Lower lobe of right lung (tissue), 2 donors: ENCODE data around the gene JPH3. TPM values are rescaled to one million over a fixed set of nuclear protein-coding genes. Genes with fewer than 3 reads are reported as not detected.

ENCODE experiments used
- ATAC-seq, 2 donors: fragments of 200-7000 bp; cut with Tn5 transposase; one replicate each; pipeline ENCODE4 v1.9.1; 2020 to 2022; ENCODE audit warnings: mild to moderate bottlenecking in 2 of 2, moderate library complexity in 2 of 2
- DNase-seq: peaks from one replicate; pipeline ENCODE4 v3.0.0-alpha.2; 2020
- H3K27ac ChIP-seq: fragments of 200-600 bp; one replicate; pipeline ENCODE4 v1.8.0; 2022
- H3K27me3 ChIP-seq: fragments of 200-600 bp; one replicate; pipeline ENCODE4 v1.8.0; 2022; ENCODE audit warnings: low read depth
- H3K36me3 ChIP-seq: fragments of 200-600 bp; one replicate; pipeline ENCODE4 v1.8.0; 2022; ENCODE audit warnings: mild to moderate bottlenecking
- H3K4me1 ChIP-seq: fragments of 200-600 bp; one replicate; pipeline ENCODE4 v1.8.0; 2022
- H3K4me3 ChIP-seq: fragments of 200-600 bp; one replicate; pipeline ENCODE4 v1.8.0; 2022; ENCODE audit warnings: mild to moderate bottlenecking
- H3K9me3 ChIP-seq: fragments of 200-600 bp; one replicate; pipeline ENCODE4 v1.8.0; 2022
- CTCF ChIP-seq: fragments of 200-600 bp; IDR thresholded peaks from one replicate; pipeline ENCODE4 v1.8.0; 2022; ENCODE audit warnings: antibody characterized with exemption, mild to moderate bottlenecking
- intact Hi-C: fragments of 100-400 bp; cut with DNase I; formaldehyde crosslinking; loops from one replicate; pipeline ENCODE4 v1.11.0; 2022
- total RNA-seq: library from RNA; stranded (reverse); fragmentation: NEBNext Ultra II Directional; extraction: Animal tissue kit (Norgen Biotek cat#: 25700); gene quantifications from one replicate; pipeline ENCODE4 v1.2.1, GENCODE V29; 2021
- donor health status: DM: no; HTN: yes; CAD: no; lungs with severe emphysema.

Gene JPH3
- total RNA-seq, 1 donor from 2014 or later = 0.12 TPM

GRCh38 chr16:87558682-87559081, 43.6 kb upstream of the JPH3 start:
- H3K4me1 ChIP-seq = peaks cover 5% of the 10 kb centered on the region
- no peak for TF ChIP-seq CTCF
- H3K27me3 ChIP-seq = peaks cover 3% of the 10 kb centered on the region
- no peak overlapping the region for H3K4me3 ChIP-seq
- H3K36me3 ChIP-seq = no peaks in the 10 kb centered on the region
- intact Hi-C loops = no loop called here
- DNase-seq (no peak), ATAC-seq (no peak)
- H3K9me3 ChIP-seq = no peaks in the 10 kb centered on the region
- no peak overlapping the region for H3K27ac ChIP-seq

GRCh38 chr16:87559945-87560344, 42.4 kb upstream of the JPH3 start:
- no peak overlapping the region for H3K4me3 ChIP-seq
- H3K36me3 ChIP-seq = no peaks in the 10 kb centered on the region
- TF ChIP-seq CTCF = no peak
- intact Hi-C loops = no loop called here
- ATAC-seq (no peak), DNase-seq (no peak)
- H3K27ac ChIP-seq = no peak overlapping the region
- no peaks in the 10 kb centered on the region for H3K9me3 ChIP-seq
- H3K4me1 ChIP-seq = peaks cover 5% of the 10 kb centered on the region
- H3K27me3 ChIP-seq = peaks cover 3% of the 10 kb centered on the region

- intact Hi-C loops = no loop called here
- H3K36me3 ChIP-seq = no peaks in the 10 kb centered on the region
- DNase-seq = peak; percentile 61
- H3K4me1 ChIP-seq = peaks cover 5% of the 10 kb centered on the region
- no peaks in the 10 kb centered on the region for H3K9me3 ChIP-seq
- no peaks in the 10 kb centered on the region for H3K27me3 ChIP-seq
- peak; percentile 57 to 67 for ATAC-seq
- H3K27ac ChIP-seq = no peak overlapping the region
- TF ChIP-seq CTCF = no peak
- H3K4me3 ChIP-seq = no peak overlapping the region
These were observed 41.7 kb upstream of the JPH3 start for GRCh38 chr16:87560428-87561199.

- no peak for DNase-seq
- H3K27me3 ChIP-seq = no peaks in the 10 kb centered on the region
These were observed 40.9 kb upstream of the JPH3 start for GRCh38 chr16:87561200-87562105.

GRCh38 chr16:87562201-87562600, 40.1 kb upstream of the JPH3 start:
- no peaks in the 10 kb centered on the region for H3K4me1 ChIP-seq
- H3K9me3 ChIP-seq = no peaks in the 10 kb centered on the region
- DNase-seq = no peak
- TF ChIP-seq CTCF = no peak
- no peaks in the 10 kb centered on the region for H3K36me3 ChIP-seq
- intact Hi-C loops = no loop called here
- H3K27ac ChIP-seq = no peak overlapping the region
- H3K4me3 ChIP-seq = no peak overlapping the region
- no peak for ATAC-seq
- no peaks in the 10 kb centered on the region for H3K27me3 ChIP-seq

More at GRCh38 chr16:87561200-87562105, 40.9 kb upstream of the JPH3 start:
- H3K36me3 ChIP-seq = no peaks in the 10 kb centered on the region
- TF ChIP-seq CTCF = no peak
- no peaks in the 10 kb centered on the region for H3K9me3 ChIP-seq
- ATAC-seq = no peak
- no peak overlapping the region for H3K27ac ChIP-seq
- H3K4me3 ChIP-seq = no peak overlapping the region
- H3K4me1 ChIP-seq = peaks cover 3% of the 10 kb centered on the region
- intact Hi-C loops = no loop called here
